LNCAP (cell line): ENCODE results near the gene ZNF8.

Source experiments
- TF ChIP-seq, protein P1 (sequence below): fragments of 450-650 bp; IDR thresholded peaks from 2 replicates; pipeline ENCODE4 v1.5.1; 2017; ENCODE audit warnings: mild to moderate bottlenecking

Gene ZNF8

GRCh38 chr19:58328999-58329398, 50.2 kb downstream of the ZNF8 start:
- TF ChIP-seq, protein P1, sequence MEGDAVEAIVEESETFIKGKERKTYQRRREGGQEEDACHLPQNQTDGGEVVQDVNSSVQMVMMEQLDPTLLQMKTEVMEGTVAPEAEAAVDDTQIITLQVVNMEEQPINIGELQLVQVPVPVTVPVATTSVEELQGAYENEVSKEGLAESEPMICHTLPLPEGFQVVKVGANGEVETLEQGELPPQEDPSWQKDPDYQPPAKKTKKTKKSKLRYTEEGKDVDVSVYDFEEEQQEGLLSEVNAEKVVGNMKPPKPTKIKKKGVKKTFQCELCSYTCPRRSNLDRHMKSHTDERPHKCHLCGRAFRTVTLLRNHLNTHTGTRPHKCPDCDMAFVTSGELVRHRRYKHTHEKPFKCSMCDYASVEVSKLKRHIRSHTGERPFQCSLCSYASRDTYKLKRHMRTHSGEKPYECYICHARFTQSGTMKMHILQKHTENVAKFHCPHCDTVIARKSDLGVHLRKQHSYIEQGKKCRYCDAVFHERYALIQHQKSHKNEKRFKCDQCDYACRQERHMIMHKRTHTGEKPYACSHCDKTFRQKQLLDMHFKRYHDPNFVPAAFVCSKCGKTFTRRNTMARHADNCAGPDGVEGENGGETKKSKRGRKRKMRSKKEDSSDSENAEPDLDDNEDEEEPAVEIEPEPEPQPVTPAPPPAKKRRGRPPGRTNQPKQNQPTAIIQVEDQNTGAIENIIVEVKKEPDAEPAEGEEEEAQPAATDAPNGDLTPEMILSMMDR = no peak; the same call in 1 of the 2 replicates

GRCh38 chr19:58330458-58330857, 51.7 kb downstream of the ZNF8 start:
- TF ChIP-seq, protein P1 = no peak

DNA sequence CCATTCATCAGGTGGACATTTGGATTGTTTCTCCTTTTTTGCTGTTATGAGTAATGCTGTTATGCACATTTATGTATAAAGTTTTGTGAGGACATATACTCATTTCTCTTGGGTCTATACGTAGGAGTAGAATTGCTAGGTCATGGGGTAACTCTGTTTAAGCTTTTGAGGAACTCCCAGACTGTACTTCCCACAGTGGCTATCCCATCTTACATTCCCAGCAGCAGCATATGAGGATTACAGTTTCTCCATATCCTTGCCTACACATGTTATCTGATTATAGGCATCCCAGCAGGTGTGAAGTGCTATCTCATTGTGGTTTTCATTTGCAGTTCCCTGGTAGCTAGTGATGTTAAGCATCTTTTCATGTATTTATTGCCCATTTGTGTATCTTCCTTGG, 53.9 kb downstream of the ZNF8 start:
- TF ChIP-seq, protein P1 = no peak

DNA sequence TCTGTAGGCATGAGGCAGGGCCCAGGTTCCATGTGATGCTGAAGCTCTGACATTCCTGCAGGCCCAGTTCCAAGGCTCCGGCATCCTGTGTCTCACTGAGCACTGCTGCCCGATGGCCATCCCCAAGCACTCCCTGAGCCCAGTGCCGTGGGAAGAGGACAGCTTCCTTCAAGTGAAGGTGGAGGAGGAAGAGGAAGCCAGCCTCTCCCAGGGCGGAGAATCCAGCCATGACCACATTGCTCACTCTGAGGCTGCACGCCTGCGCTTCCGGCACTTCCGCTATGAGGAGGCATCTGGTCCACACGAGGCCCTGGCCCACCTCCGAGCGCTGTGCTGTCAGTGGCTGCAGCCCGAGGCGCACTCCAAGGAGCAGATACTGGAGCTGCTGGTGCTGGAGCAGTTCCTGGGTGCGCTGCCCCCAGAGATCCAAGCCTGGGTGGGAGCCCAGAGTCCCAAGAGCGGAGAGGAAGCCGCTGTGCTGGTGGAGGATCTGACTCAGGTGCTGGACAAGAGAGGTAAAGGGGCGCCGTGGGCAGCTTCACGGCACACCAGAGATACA, 56.0 kb downstream of the ZNF8 start:
- TF ChIP-seq, protein P1 = no peak

DNA sequence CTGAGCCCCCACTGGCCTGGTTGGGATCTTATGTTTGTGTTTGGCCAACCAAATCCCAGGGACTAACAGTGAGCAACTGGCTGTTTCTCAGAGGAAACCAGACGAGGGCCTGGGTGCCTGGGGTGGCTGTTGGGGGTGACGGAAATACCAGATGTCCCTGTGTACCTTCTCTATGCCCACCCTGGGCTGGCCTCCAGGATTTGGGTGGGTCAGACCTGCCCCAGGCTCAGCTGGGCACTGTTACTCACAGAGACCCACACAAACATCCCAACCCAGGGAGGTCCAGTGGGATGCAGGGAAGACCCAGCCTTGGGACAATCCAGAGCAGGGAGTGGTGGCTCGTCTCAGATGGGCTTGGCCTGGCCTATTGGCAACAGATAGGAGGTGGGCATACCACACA, 56.9 kb downstream of the ZNF8 start:
- TF ChIP-seq, protein P1 = no peak

DNA sequence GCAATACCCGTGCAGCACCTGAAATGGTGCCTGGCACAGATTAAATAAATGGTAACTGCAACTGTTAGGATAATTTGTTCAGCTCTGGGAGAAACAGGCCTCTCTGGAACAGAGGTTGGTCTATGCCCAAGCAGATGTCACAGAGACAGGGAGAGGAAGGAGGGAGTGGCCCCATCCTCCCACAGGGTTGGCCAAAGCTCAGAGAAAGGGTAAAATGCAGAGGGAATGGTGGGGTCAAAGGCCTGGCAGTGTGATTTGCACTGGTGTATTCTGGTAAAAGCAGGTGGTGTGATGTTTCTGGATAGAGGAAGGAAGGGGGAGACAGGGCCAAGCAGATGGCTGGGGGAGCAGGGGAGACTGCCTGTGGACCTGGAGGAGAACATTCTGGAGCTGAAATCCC, 57.5 kb downstream of the ZNF8 start:
- TF ChIP-seq, protein P1 = no peak

DNA sequence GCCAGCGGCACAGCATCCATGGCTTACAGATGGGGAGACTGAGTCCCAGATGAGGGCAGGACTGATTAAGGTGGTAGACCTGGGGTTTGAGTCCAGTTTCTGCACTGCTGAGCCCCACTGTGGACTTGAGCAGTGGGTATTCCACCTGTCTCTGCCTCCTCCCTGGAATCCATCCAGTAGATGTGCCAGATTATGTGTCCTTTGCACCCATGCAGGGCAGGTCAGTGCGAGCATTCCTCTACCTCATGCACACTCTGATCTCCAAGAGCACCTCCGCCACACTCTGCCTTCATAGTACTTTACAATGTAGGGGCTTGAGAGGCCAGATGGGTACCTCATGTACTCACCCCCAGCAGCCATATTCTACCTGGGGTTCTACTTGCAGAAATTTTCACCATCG, 58.1 kb downstream of the ZNF8 start:
- TF ChIP-seq, protein P1 = no peak

GRCh38 chr19:58338336-58338735, 59.6 kb downstream of the ZNF8 start:
- TF ChIP-seq, protein P1 = no peak
